ENCODE data around the gene CHN1. TPM values are rescaled to one million over a fixed set of nuclear protein-coding genes. Genes with fewer than 3 reads are reported as not detected.

The CHN1 gene
- total RNA-seq, 1 experiment from 2014 or later, result 0.37 TPM

DNA sequence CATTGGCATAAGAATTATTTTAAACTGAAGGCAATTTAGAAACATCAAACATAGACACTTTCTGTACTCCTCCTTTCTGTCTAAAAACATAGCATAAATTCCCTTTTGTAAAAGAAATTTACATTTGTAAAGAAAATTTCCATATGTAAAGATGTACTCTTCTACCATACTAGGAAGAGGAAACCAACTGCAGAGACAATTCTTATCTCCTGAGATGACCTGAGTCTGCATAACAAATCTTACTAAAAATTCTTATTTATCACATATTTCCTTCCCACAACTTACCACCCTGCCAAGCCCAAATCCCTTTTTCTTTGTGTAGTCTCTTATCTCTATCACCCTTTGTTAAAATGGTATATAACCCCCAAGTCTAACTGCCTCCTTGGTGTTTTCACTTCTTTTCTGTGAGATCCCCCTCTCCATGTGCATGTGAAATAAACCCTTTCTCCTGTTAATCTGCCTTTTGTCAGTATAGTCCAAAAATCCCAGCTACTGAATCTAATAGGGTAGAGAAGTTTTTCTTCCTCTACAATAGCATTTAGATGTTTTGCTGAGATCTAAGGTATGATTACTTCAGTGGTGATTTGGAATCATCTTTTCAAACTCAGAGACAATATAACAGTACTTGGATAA, 81.0 kb downstream of the CHN1 start:
- H3K4me2 ChIP-seq (ENCODE audit: low read depth, low read length, poor library complexity, severe bottlenecking), result no peak overlapping the region
- DNase-seq, result no peak
- no peak overlapping the region for H3K9ac ChIP-seq (ENCODE audit: low read length)
- H3K27me3 ChIP-seq (ENCODE audit: low read length), result no peaks in the 10 kb centered on the region
- H4K20me1 ChIP-seq (ENCODE audit: insufficient read depth, low read depth, low read length), result no peaks in the 10 kb centered on the region
- no peak overlapping the region for H3K4me3 ChIP-seq (ENCODE audit: low read length)
- no peaks in the 10 kb centered on the region for H3K79me2 ChIP-seq (ENCODE audit: low read length)
- H2AFZ ChIP-seq (ENCODE audit: low read length), result no peak overlapping the region
- H3K27ac ChIP-seq (ENCODE audit: low read length), result no peak overlapping the region
- H3K36me3 ChIP-seq (ENCODE audit: insufficient read depth, low read length), result no peaks in the 10 kb centered on the region
- no peaks in the 10 kb centered on the region for H3K4me1 ChIP-seq (ENCODE audit: low read length)
- no peaks in the 10 kb centered on the region for H3K9me2 ChIP-seq (replicated peaks; ENCODE audit: insufficient read depth, low read length)
- no peaks in the 10 kb centered on the region for H3K9me3 ChIP-seq (ENCODE audit: low read length)

DNA sequence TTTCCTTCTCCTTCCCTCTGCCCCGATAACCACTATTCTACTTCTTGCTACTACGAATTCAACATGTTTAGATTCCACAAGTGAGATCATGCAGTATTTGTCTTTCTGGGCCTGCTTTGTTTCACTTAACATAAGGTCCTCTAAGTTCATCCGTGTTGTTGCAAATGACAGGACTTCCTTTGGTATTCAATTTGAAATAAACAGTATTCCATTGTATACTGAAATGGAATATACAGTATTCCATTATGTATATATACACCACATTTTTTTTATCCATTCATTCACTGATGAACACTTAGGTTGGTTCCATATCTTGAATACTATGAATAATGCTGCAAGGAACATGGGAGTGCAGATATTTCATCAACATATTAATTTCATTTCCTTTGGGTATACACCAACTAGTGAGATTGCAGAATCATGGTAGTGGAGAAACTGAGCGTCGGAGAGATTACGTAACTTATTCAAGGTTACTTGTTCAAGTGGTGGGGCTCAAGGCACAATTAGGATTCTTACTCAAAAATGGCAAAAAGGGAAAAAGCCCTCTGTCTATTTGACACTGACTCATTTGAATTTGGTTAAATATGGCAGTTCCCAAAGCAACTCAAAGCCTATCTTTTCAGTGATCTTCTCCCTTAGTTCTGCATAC, 85.1 kb downstream of the CHN1 start:
- no peak for DNase-seq
- no peak overlapping the region for H3K9ac ChIP-seq (ENCODE audit: low read length)
- no peaks in the 10 kb centered on the region for H3K79me2 ChIP-seq (ENCODE audit: low read length)
- H3K4me2 ChIP-seq (ENCODE audit: low read depth, low read length, poor library complexity, severe bottlenecking), result no peak overlapping the region
- H3K27me3 ChIP-seq (ENCODE audit: low read length), result no peaks in the 10 kb centered on the region
- no peaks in the 10 kb centered on the region for H3K9me2 ChIP-seq (replicated peaks; ENCODE audit: insufficient read depth, low read length)
- H2AFZ ChIP-seq (ENCODE audit: low read length), result no peak overlapping the region
- no peaks in the 10 kb centered on the region for H3K9me3 ChIP-seq (ENCODE audit: low read length)
- H3K36me3 ChIP-seq (ENCODE audit: insufficient read depth, low read length), result no peaks in the 10 kb centered on the region
- no peak overlapping the region for H3K4me3 ChIP-seq (ENCODE audit: low read length)
- no peaks in the 10 kb centered on the region for H3K4me1 ChIP-seq (ENCODE audit: low read length)
- no peaks in the 10 kb centered on the region for H4K20me1 ChIP-seq (ENCODE audit: insufficient read depth, low read depth, low read length)
- no peak overlapping the region for H3K27ac ChIP-seq (ENCODE audit: low read length)

DNA sequence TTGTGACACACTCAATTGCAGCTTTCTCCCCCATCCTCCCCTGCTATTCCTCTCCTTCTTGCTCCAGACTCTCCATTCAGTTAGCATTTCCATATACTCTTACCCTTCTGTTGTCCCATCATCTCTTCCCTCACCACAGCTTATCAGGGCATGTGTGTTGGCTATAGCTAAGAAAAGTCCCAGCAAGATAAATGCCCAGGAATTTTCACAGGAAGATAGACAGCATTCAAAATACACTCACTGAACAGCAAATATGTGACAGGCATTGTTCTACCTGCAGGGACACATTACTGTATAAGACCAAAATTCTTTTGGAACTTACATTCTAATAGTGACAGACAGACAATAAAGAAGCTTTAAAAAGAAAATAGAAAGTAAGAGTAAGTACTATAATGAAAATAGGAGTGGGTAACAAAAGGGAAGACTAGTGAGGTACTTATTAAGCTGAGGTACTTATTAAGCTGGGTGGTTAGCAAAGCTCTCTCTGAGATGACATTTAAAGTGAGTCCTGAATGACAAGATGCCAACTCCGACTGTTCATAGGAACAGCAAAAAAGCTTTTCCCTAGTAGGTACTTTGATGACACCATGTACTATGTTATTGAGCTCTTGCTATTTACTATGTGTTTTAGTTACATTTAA, 86.2 kb downstream of the CHN1 start:
- H3K9me3 ChIP-seq (ENCODE audit: low read length), result no peaks in the 10 kb centered on the region
- no peak overlapping the region for H3K4me2 ChIP-seq (ENCODE audit: low read depth, low read length, poor library complexity, severe bottlenecking)
- no peak overlapping the region for H3K27ac ChIP-seq (ENCODE audit: low read length)
- no peaks in the 10 kb centered on the region for H4K20me1 ChIP-seq (ENCODE audit: insufficient read depth, low read depth, low read length)
- H3K9me2 ChIP-seq (replicated peaks; ENCODE audit: insufficient read depth, low read length), result no peaks in the 10 kb centered on the region
- no peak for DNase-seq
- no peaks in the 10 kb centered on the region for H3K4me1 ChIP-seq (ENCODE audit: low read length)
- H3K9ac ChIP-seq (ENCODE audit: low read length), result no peak overlapping the region
- H3K27me3 ChIP-seq (ENCODE audit: low read length), result no peaks in the 10 kb centered on the region
- no peaks in the 10 kb centered on the region for H3K36me3 ChIP-seq (ENCODE audit: insufficient read depth, low read length)
- no peak overlapping the region for H3K4me3 ChIP-seq (ENCODE audit: low read length)
- H3K79me2 ChIP-seq (ENCODE audit: low read length), result no peaks in the 10 kb centered on the region
- no peak overlapping the region for H2AFZ ChIP-seq (ENCODE audit: low read length)

DNA sequence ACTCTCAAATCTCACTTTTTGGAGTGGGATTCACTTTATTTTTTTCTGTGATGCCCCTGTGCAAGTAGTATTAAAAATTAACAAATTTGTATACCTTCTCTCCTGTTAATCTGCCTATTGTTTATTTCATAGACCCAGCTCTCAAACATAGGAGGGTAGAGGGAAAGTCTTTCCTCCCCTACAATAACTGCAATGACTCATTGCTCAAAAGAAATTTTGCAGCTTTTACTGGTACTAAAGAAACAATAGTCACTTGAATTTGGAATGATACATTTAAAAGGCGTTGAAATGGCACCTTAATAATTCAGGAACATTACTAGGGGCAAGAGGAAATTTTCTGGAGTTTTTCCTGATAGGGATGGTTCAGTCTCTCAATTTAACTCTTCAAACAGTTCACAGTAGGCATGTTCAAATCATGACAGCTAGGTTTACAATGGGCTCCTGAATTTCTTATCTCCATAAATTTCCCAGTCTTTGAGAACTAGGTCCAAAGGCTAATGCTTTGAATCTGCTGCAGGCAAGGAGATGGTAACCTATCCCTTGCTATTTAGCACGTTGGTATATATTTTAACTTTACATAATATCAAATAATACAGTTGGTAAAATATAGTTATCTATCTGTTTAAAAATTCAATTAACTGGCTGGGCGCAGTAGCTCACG, 88.8 kb downstream of the CHN1 start:
- H2AFZ ChIP-seq (ENCODE audit: low read length), result no peak overlapping the region
- no peak overlapping the region for H3K9ac ChIP-seq (ENCODE audit: low read length)
- no peaks in the 10 kb centered on the region for H3K36me3 ChIP-seq (ENCODE audit: insufficient read depth, low read length)
- no peak overlapping the region for H3K4me2 ChIP-seq (ENCODE audit: low read depth, low read length, poor library complexity, severe bottlenecking)
- H4K20me1 ChIP-seq (ENCODE audit: insufficient read depth, low read depth, low read length), result no peaks in the 10 kb centered on the region
- no peak for DNase-seq
- no peak overlapping the region for H3K27ac ChIP-seq (ENCODE audit: low read length)
- no peaks in the 10 kb centered on the region for H3K79me2 ChIP-seq (ENCODE audit: low read length)
- H3K9me3 ChIP-seq (ENCODE audit: low read length), result no peaks in the 10 kb centered on the region
- no peaks in the 10 kb centered on the region for H3K4me1 ChIP-seq (ENCODE audit: low read length)
- no peak overlapping the region for H3K4me3 ChIP-seq (ENCODE audit: low read length)
- H3K9me2 ChIP-seq (replicated peaks; ENCODE audit: insufficient read depth, low read length), result no peaks in the 10 kb centered on the region
- H3K27me3 ChIP-seq (ENCODE audit: low read length), result no peaks in the 10 kb centered on the region

DNA sequence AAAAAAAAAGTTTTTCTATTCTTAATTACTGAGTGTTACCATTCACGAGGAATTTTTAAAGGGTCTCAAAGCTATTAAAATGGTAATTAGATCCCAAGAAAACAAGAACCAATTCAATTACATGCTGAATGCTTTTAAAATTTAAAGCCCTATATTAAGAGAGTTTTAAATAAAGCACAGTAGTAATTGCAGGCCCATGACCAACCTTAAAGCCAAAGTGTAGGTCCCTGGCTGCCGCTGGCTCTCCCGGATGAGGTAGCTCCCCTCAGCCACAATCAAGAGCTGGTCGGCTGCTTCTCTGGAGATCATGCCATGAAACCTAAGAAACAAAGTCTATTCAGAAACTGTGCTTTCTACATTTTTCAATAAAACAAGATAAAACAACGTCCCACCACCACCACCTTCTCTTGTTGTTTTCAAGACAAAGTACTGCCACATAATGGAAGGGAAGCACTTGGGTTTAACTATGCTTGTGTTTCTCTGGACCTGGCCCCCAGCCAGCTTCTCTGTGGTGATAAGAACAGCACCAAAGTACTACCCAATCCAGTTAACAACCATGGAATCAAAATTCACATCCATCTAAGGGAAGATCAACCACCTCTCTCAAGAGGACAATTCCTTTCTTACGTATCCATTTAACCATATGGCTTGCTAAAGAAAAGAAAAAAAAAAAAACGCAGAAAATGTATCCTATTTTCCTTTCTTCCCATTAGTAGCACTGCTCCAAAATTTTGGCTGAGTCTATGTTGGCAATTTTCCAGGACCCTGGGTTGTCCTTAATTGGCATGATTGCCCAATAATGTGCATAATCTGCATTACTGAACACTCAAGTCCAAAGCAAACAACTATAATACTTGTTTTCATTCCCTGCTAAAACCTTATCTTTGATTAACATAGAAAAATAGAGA, 90.1 kb downstream of the CHN1 start:
- no peak overlapping the region for H3K9ac ChIP-seq (ENCODE audit: low read length)
- no peaks in the 10 kb centered on the region for H3K4me1 ChIP-seq (ENCODE audit: low read length)
- no peak overlapping the region for H3K4me3 ChIP-seq (ENCODE audit: low read length)
- no peaks in the 10 kb centered on the region for H3K9me2 ChIP-seq (replicated peaks; ENCODE audit: insufficient read depth, low read length)
- H3K4me2 ChIP-seq (ENCODE audit: low read depth, low read length, poor library complexity, severe bottlenecking), result no peak overlapping the region
- no peaks in the 10 kb centered on the region for H4K20me1 ChIP-seq (ENCODE audit: insufficient read depth, low read depth, low read length)
- H2AFZ ChIP-seq (ENCODE audit: low read length), result no peak overlapping the region
- H3K9me3 ChIP-seq (ENCODE audit: low read length), result no peaks in the 10 kb centered on the region
- no peaks in the 10 kb centered on the region for H3K36me3 ChIP-seq (ENCODE audit: insufficient read depth, low read length)
- no peak for DNase-seq
- no peaks in the 10 kb centered on the region for H3K27me3 ChIP-seq (ENCODE audit: low read length)
- H3K27ac ChIP-seq (ENCODE audit: low read length), result no peak overlapping the region
- no peaks in the 10 kb centered on the region for H3K79me2 ChIP-seq (ENCODE audit: low read length)

DNA sequence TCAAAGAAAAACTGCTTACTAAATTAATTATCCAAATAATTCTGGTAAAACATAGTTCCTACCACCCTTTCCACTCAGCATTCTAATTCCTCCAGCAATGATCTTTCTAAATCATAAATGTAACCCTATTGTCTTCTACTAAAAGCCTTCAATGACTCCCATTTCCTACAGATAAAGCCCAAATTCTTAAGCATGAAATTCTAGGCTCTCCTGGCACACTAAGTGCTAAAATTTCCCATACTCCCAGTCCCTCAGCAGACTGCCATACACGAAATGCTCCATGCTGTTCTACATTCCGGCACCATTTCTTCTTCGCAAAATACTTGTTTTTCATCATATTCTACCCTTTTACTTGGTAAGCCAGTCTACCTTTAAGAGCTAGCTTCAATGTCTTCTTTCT, 96.9 kb downstream of the CHN1 start:
- H3K79me2 ChIP-seq (ENCODE audit: low read length), result no peaks in the 10 kb centered on the region
- no peak overlapping the region for H3K4me2 ChIP-seq (ENCODE audit: low read depth, low read length, poor library complexity, severe bottlenecking)
- H3K4me3 ChIP-seq (ENCODE audit: low read length), result no peak overlapping the region
- peak; percentile 7 for DNase-seq
- H3K27me3 ChIP-seq (ENCODE audit: low read length), result no peaks in the 10 kb centered on the region
- no peaks in the 10 kb centered on the region for H3K9me2 ChIP-seq (replicated peaks; ENCODE audit: insufficient read depth, low read length)
- no peaks in the 10 kb centered on the region for H3K4me1 ChIP-seq (ENCODE audit: low read length)
- H3K36me3 ChIP-seq (ENCODE audit: insufficient read depth, low read length), result no peaks in the 10 kb centered on the region
- H2AFZ ChIP-seq (ENCODE audit: low read length), result no peak overlapping the region
- no peaks in the 10 kb centered on the region for H4K20me1 ChIP-seq (ENCODE audit: insufficient read depth, low read depth, low read length)
- H3K27ac ChIP-seq (ENCODE audit: low read length), result no peak overlapping the region
- H3K9ac ChIP-seq (ENCODE audit: low read length), result no peak overlapping the region
- no peaks in the 10 kb centered on the region for H3K9me3 ChIP-seq (ENCODE audit: low read length)

DNA sequence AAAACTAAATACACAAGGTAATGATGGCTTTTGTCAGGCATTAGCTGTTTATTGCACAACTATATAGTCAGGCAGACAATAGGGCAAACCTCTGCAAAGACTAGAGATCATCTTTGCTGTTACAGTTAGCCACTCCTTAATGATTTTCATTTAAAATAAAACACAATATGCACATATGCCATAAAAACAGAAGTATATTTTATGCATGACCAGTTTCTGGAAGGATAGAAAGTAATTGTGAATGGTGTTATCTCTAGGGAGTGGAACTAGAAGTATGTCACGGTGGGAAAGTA, 102.0 kb downstream of the CHN1 start:
- Histone ChIP-seq H3K9me2 (replicated peaks; ENCODE audit: insufficient read depth, low read length) (no peaks in the 10 kb centered on the region), H3K4me1 (ENCODE audit: low read length) (no peaks in the 10 kb centered on the region), H3K79me2 (ENCODE audit: low read length) (no peaks in the 10 kb centered on the region), H3K27me3 (ENCODE audit: low read length) (no peaks in the 10 kb centered on the region), H4K20me1 (ENCODE audit: insufficient read depth, low read depth, low read length) (no peaks in the 10 kb centered on the region), H2AFZ (ENCODE audit: low read length) (no peak overlapping the region), H3K36me3 (ENCODE audit: insufficient read depth, low read length) (no peaks in the 10 kb centered on the region), H3K27ac (ENCODE audit: low read length) (no peak overlapping the region), H3K9ac (ENCODE audit: low read length) (no peak overlapping the region), H3K4me2 (ENCODE audit: low read depth, low read length, poor library complexity, severe bottlenecking) (no peak overlapping the region), H3K4me3 (ENCODE audit: low read length) (no peak overlapping the region), H3K9me3 (ENCODE audit: low read length) (no peaks in the 10 kb centered on the region)
- no peak for DNase-seq

All from Karpas-422 (cell line).